ENCODE measurements around the gene HYDIN. TPM values are rescaled to one million over a fixed set of nuclear protein-coding genes. Genes with fewer than 3 reads are reported as not detected.
"Not testable (repeated sequence)": the region's sequence is repeated elsewhere in the genome, so short reads cannot be mapped to it uniquely, and the experiment has no call there.

HYDIN gene
- polyA plus RNA-seq, 1 donor from 2014 or later = 2.2 TPM

DNA sequence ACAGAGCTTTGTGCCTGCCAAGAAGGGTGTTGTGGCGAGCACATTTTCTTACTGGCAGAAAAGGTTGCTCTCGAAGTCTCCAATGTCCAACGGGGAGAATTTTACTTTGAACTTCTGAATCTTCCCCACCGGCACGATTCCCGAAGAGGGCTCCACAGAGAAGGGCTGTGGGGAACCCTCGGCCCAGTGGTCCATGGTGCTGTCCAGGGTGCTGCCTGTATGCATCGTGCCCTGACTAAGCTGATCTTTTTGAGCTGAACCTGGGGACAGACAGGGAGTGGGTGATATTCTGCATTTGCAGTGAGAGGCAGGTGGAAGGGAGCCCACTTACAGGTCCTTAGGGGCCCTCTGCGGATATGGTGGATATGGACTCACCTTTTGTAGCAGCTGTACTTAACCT, 368.5 kb downstream of the HYDIN start:
- H3K9me3 ChIP-seq (ENCODE audit: low read length); H4K20me1 ChIP-seq (ENCODE audit: insufficient read depth); H3F3A ChIP-seq (ENCODE audit: insufficient read depth, low read length, poor library complexity, severe bottlenecking): not testable (repeated sequence)

DNA sequence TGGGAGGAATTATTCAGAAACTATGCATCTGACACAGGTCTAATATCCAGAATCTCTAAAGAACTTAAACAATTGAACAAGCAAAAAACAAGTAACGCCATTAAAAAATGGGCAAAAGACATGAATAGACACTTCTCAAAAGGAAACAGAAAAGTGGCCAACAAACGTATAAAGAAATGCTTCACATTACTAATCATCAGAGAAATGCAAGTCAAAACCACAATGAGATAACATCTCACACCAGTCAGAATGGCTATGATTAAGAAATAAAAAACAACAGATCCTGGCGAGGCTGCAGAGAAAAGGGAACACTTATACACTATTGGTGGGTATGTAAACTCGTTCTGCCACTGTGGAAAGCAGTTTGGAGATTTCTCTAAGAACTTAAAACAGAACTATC, 379.2 kb downstream of the HYDIN start:
- H3K9me2 ChIP-seq (ENCODE audit: insufficient read depth, low read length); H3K9me3 ChIP-seq (ENCODE audit: low read length); H3K9ac ChIP-seq (ENCODE audit: low read length); H3F3A ChIP-seq (ENCODE audit: insufficient read depth, low read length, poor library complexity, severe bottlenecking); H4K20me1 ChIP-seq (ENCODE audit: insufficient read depth); H3K27me3 ChIP-seq (ENCODE audit: insufficient read depth, low read depth, low read length); H2AFZ ChIP-seq (ENCODE audit: low read depth, low read length); H3K4me3 ChIP-seq (ENCODE audit: low read length); H3K4me2 ChIP-seq (ENCODE audit: low read length); H3K79me2 ChIP-seq (replicated peaks; ENCODE audit: insufficient read depth, low read length); H3K36me3 ChIP-seq (ENCODE audit: insufficient read depth, low read length); H3K27ac ChIP-seq (ENCODE audit: low read length): not testable (repeated sequence)

More for the DNA sequence above, 368.5 kb downstream of the HYDIN start:
- not testable (repeated sequence) for H3K79me2 ChIP-seq (replicated peaks; ENCODE audit: insufficient read depth, low read length); H3K9ac ChIP-seq (ENCODE audit: low read length); H3K27me3 ChIP-seq (ENCODE audit: insufficient read depth, low read depth, low read length); H3K27ac ChIP-seq (ENCODE audit: low read length); H3K4me2 ChIP-seq (ENCODE audit: low read length); H3K4me3 ChIP-seq (ENCODE audit: low read length); H2AFZ ChIP-seq (ENCODE audit: low read depth, low read length); H3K9me2 ChIP-seq (ENCODE audit: insufficient read depth, low read length); H3K36me3 ChIP-seq (ENCODE audit: insufficient read depth, low read length)

DNA sequence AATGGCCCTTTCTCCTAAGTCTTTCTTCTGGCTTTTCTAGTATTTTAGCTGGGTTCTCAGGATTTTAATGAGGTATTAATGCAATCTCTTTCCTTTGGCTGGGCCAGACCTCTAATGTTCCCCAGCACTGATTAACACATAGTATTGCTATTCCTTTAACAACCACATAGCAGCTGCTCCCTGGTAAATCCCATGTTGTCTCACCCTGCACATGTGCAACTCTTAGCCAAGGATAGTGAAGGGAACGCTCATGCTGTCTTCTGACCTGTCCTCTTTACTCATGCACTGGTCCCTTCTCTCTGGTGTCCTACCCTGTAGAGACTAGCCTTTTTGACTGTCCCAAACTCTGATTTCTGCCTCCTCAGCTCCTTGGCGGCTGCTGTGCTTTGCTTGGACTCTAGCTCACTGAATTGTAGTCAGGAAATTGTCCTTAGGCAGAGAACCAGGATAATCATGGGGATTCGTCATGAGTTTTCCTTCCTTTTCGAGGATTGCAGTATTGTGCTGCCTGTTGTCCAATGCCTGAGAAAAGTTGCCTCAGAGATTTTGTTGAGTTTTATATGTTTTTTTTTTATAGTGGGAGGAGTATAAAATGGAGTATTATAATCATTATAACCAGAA, 406.9 kb downstream of the HYDIN start:
- H3K27ac ChIP-seq (ENCODE audit: low read length); H4K20me1 ChIP-seq (ENCODE audit: insufficient read depth); H3K27me3 ChIP-seq (ENCODE audit: insufficient read depth, low read depth, low read length); H3K9me2 ChIP-seq (ENCODE audit: insufficient read depth, low read length); H3K4me2 ChIP-seq (ENCODE audit: low read length); H3K4me3 ChIP-seq (ENCODE audit: low read length); H3F3A ChIP-seq (ENCODE audit: insufficient read depth, low read length, poor library complexity, severe bottlenecking); H3K9me3 ChIP-seq (ENCODE audit: low read length); H3K79me2 ChIP-seq (replicated peaks; ENCODE audit: insufficient read depth, low read length); H2AFZ ChIP-seq (ENCODE audit: low read depth, low read length); H3K9ac ChIP-seq (ENCODE audit: low read length); H3K36me3 ChIP-seq (ENCODE audit: insufficient read depth, low read length): not testable (repeated sequence)

DNA sequence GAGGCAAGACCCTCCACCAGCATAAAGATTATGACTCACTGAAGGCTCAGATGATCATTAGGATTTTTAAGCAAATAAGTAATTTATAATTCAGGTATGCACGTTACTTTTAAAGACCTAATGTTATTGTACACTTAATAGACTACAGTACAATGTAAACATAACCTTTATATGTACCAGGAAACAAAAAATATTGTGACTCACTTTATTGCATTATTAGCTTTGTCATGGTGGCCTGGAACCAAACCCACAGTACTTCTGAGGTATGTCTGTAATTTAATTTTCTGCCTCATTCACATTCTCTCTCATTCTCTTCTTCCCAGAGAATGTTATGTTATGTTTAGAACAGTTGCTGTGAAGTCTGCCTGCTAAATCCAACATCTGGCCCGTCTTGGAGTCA, 407.8 kb downstream of the HYDIN start:
- not testable (repeated sequence) for H3K27me3 ChIP-seq (ENCODE audit: insufficient read depth, low read depth, low read length); H3K36me3 ChIP-seq (ENCODE audit: insufficient read depth, low read length); H3K4me2 ChIP-seq (ENCODE audit: low read length); H3K9me2 ChIP-seq (ENCODE audit: insufficient read depth, low read length); H3K4me3 ChIP-seq (ENCODE audit: low read length); H3K27ac ChIP-seq (ENCODE audit: low read length); H3K9ac ChIP-seq (ENCODE audit: low read length); H3F3A ChIP-seq (ENCODE audit: insufficient read depth, low read length, poor library complexity, severe bottlenecking); H2AFZ ChIP-seq (ENCODE audit: low read depth, low read length); H4K20me1 ChIP-seq (ENCODE audit: insufficient read depth); H3K79me2 ChIP-seq (replicated peaks; ENCODE audit: insufficient read depth, low read length); H3K9me3 ChIP-seq (ENCODE audit: low read length)

DNA sequence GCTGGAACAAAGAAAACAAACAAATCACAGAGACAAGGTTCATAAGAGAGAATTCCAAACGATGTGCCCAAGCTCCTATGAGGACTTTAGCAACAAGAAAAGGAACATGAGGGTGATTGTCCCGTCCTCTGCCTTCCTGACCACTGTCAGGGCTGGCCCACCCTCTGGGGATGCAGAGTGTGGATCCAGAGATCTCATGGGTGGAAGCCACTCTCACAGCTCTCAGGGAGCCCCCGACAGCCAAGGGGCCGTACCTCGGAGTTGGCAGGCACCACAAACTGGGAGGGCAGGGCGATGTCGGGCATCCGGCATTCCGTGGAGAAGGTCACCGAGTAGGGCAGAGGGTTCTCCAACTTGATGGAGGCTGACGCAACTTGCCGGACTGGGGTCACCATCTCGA, 412.4 kb downstream of the HYDIN start:
- H3K9me3 ChIP-seq (ENCODE audit: low read length); H4K20me1 ChIP-seq (ENCODE audit: insufficient read depth): not testable (repeated sequence)

More for the DNA sequence above, 412.4 kb downstream of the HYDIN start:
- not testable (repeated sequence) for H2AFZ ChIP-seq (ENCODE audit: low read depth, low read length); H3F3A ChIP-seq (ENCODE audit: insufficient read depth, low read length, poor library complexity, severe bottlenecking); H3K9ac ChIP-seq (ENCODE audit: low read length); H3K79me2 ChIP-seq (replicated peaks; ENCODE audit: insufficient read depth, low read length); H3K27ac ChIP-seq (ENCODE audit: low read length); H3K27me3 ChIP-seq (ENCODE audit: insufficient read depth, low read depth, low read length); H3K36me3 ChIP-seq (ENCODE audit: insufficient read depth, low read length); H3K9me2 ChIP-seq (ENCODE audit: insufficient read depth, low read length); H3K4me2 ChIP-seq (ENCODE audit: low read length); H3K4me3 ChIP-seq (ENCODE audit: low read length)
